ENCODE data around the gene GNB1L. TPM values are rescaled to one million over a fixed set of nuclear protein-coding genes. Genes with fewer than 3 reads are reported as not detected.
A peak's percentile ranks its signal among the peaks of the same experiment; 100 is the strongest.

The GNB1L gene
- total and polyA plus RNA-seq, 9 of the 15 experiments (the other 6 are each of a cell fraction or from before 2014, with no cell fraction given): 0.56 to 50.5 (median 10.2) TPM

GRCh38 chr22:19826619-19826950 lies 28.1 kb downstream of the GNB1L start:
- BruUV-seq (replicated peaks): no TSS peak
- intact Hi-C loops (cut with micrococcal nuclease): no loop called here
- peak overlapping the region; percentile 2; the same call in 1 of the 2 replicates for H2AFZ ChIP-seq (ENCODE audit: low read depth, low read length)
- H3K4me3 ChIP-seq: no peak overlapping the region
- no peak for DNase-seq (ENCODE audit: extremely low read depth in 1 of 4, low spot score in 3 of 4)
- no peak for TF ChIP-seq THRA (IDR thresholded peaks at IDR 0.05)
- TF ChIP-seq PHF8 (IDR thresholded peaks at IDR 0.05; ENCODE audit: borderline replicate concordance, low read length): 0 out of 2 replicates have a peak, but pooled peaks have one; percentile 5
- TF ChIP-seq JUN (IDR thresholded peaks at IDR 0.05; ENCODE audit: borderline replicate concordance, low read depth, low read length): 0 out of 2 replicates have a peak, but pooled peaks have one; percentile 2
- TF ChIP-seq JUN (CRISPR knock-in tag; IDR thresholded peaks at IDR 0.05; ENCODE audit: borderline replicate concordance): no peak
- TF ChIP-seq ZNF232 (CRISPR knock-in tag; IDR thresholded peaks at IDR 0.05): no peak
- TF ChIP-seq NR3C1 (CRISPR knock-in tag; IDR thresholded peaks at IDR 0.05): no peak
- peak; percentile 32 for TF ChIP-seq ARHGAP35 (IDR thresholded peaks at IDR 0.05; ENCODE audit: partially characterized antibody)
- 0 out of 2 replicates have a peak, but pooled peaks have one; percentile 8 for TF ChIP-seq CGGBP1 (CRISPR knock-in tag; IDR thresholded peaks at IDR 0.05)
- TF ChIP-seq HSF4 (CRISPR knock-in tag; IDR thresholded peaks at IDR 0.05; ENCODE audit: borderline replicate concordance): peak; percentile 59; the same call in 1 of the 2 replicates
- TF ChIP-seq THAP12 (CRISPR knock-in tag; IDR thresholded peaks at IDR 0.05): peak; percentile 33; the same call in 1 of the 2 replicates
- no peak for TF ChIP-seq ZNF79 (CRISPR knock-in tag; IDR thresholded peaks at IDR 0.05; ENCODE audit: low read depth)
- TF ChIP-seq NKRF (IDR thresholded peaks at IDR 0.05; ENCODE audit: borderline replicate concordance): 0 out of 2 replicates have a peak, but pooled peaks have one; percentile 11
- H3K4me2 ChIP-seq (ENCODE audit: insufficient read depth, low read length): no peak overlapping the region
- H3K4me1 ChIP-seq (replicated peaks in 1 of 2; ENCODE audit: control insufficient read depth in 2 of 2, insufficient read depth in 2 of 2, low read length in 2 of 2): peaks cover 13 to 33% of the 10 kb centered on the region in 2 experiments; a peak in 4 of 5 replicates
- H3K9me1 ChIP-seq (ENCODE audit: control insufficient read depth, insufficient read depth, low read length): peaks cover 3% of the 10 kb centered on the region
- H4K20me1 ChIP-seq (replicated peaks; ENCODE audit: control insufficient read depth, insufficient read depth, low read length): no peaks in the 10 kb centered on the region; the same call in 1 of the 2 replicates
- no peak for ATAC-seq
- H3K9ac ChIP-seq (ENCODE audit: insufficient read depth in 1 of 2, low read depth in 2 of 2, low read length in 2 of 2): no peak overlapping the region
- in situ Hi-C loops (cut with MboI): no loop called here
- no peaks in the 10 kb centered on the region for H3K27me3 ChIP-seq (ENCODE audit: control insufficient read depth in 2 of 2, insufficient read depth in 2 of 2, low read length in 2 of 2)
- H3K9me3 ChIP-seq (replicated peaks; ENCODE audit: control insufficient read depth, insufficient read depth, low read depth, low read length): no peaks in the 10 kb centered on the region; the same call in 1 of the 2 replicates
- CTCF ChIA-PET (ENCODE audit: low intra/inter-chr PET ratio): interaction anchor here (0.6 kb wide), 1 partner anchor 734 kb away, joined by 3 read pairs; no protein-coding TSS in a partner anchor
- FAIRE-seq: no peak
- POLR2A ChIA-PET: interaction anchor here (0.6 to 16.0 kb wide), 6 partner anchors 11 to 49 kb away, joined by 3 to 247 read pairs (median 7); no protein-coding TSS in a partner anchor
- 19% methylated on average over 2 of the region's 2 CpGs for WGBS (ENCODE audit: insufficient coverage, low coverage, missing lambda C conversion rate)
- no peaks in the 10 kb centered on the region; the same call in 2 of the 3 replicates for H3K36me3 ChIP-seq (ENCODE audit: control insufficient read depth, insufficient read depth, low read length)
- no peaks in the 10 kb centered on the region for H3K79me2 ChIP-seq (ENCODE audit: control insufficient read depth, insufficient read depth, low read length)
- no peak overlapping the region for H3K27ac ChIP-seq (ENCODE audit: extremely low read depth, low read depth, low read length)
